DOHH2 (cell line): ENCODE data around the gene MEOX1.

Source experiments
- H3F3A ChIP-seq: fragments of 200-600 bp; sonication (generic), shearing (Covaris generic); 2 replicates; pipeline ENCODE4 v1.6.0; 2016; ENCODE audit warnings: antibody characterized with exemption, mild to moderate bottlenecking; ENCODE audit not compliant: control insufficient read depth, insufficient read depth
- H3K27ac ChIP-seq: fragments of 200-600 bp; sonication (generic); 2 replicates; pipeline ENCODE4 v1.5.1; 2014; ENCODE audit warnings: low read depth, mild to moderate bottlenecking, low read length, moderate library complexity
- H3K27me3 ChIP-seq: fragments of 200-600 bp; sonication (generic); 2 replicates; pipeline ENCODE4 v1.6.1; 2014; ENCODE audit warnings: mild to moderate bottlenecking, low read length, mixed read lengths; ENCODE audit not compliant: control insufficient read depth
- H3K36me3 ChIP-seq: fragments of 200-600 bp; sonication (generic); 2 replicates; pipeline ENCODE4 v1.6.1; 2014; ENCODE audit warnings: mild to moderate bottlenecking, low read length, moderate library complexity, mixed read lengths; ENCODE audit not compliant: control insufficient read depth
- H3K4me1 ChIP-seq: fragments of 200-600 bp; sonication (generic); 2 replicates; pipeline ENCODE4 v1.6.1; 2014; ENCODE audit warnings: mild to moderate bottlenecking, low read length, mixed read lengths; ENCODE audit not compliant: control insufficient read depth
- H3K4me2 ChIP-seq: fragments of 200-600 bp; sonication (generic); 2 replicates; pipeline ENCODE4 v1.6.0; 2014; ENCODE audit warnings: mild to moderate bottlenecking, low read length, moderate library complexity
- H3K4me3 ChIP-seq: fragments of 200-600 bp; sonication (generic); 2 replicates; pipeline ENCODE4 v1.5.1; 2014; ENCODE audit warnings: mild to moderate bottlenecking, low read length, mixed read lengths
- H3K79me2 ChIP-seq: fragments of 200-600 bp; sonication (generic); 2 replicates; pipeline ENCODE4 v1.6.1; 2014; ENCODE audit warnings: mild to moderate bottlenecking, low read length, mixed read lengths; ENCODE audit not compliant: control insufficient read depth
- H3K9me2 ChIP-seq: fragments of 200-600 bp; sonication (generic); replicated peaks from 2 replicates; pipeline ENCODE4 v1.6.1; 2014; ENCODE audit warnings: mild to moderate bottlenecking, low read length, mixed read lengths; ENCODE audit not compliant: control insufficient read depth
- H3K9me3 ChIP-seq: fragments of 200-600 bp; sonication (generic); 2 replicates; pipeline ENCODE4 v1.6.1; 2014; ENCODE audit warnings: antibody characterized with exemption, low read length, mixed read lengths; ENCODE audit not compliant: control insufficient read depth, insufficient read depth
- H4K20me1 ChIP-seq: fragments of 200-600 bp; sonication (generic); 2 replicates; pipeline ENCODE4 v1.6.0; 2014; ENCODE audit warnings: low read depth, mild to moderate bottlenecking, antibody characterized with exemption, low read length, moderate library complexity; ENCODE audit not compliant: control insufficient read depth, insufficient read depth
- CTCF ChIP-seq: fragments of 200-600 bp; sonication (generic); IDR thresholded peaks from one replicate; pipeline ENCODE4 v1.5.1; 2014; ENCODE audit warnings: antibody characterized with exemption, mild to moderate bottlenecking, low read depth, low read length; ENCODE audit not compliant: poor library complexity, severe bottlenecking
- EZH2phosphoT487 ChIP-seq: fragments of 200-600 bp; sonication (generic); IDR thresholded peaks from 2 replicates; pipeline ENCODE4 v1.6.1; 2017; ENCODE audit warnings: borderline replicate concordance, mild to moderate bottlenecking, antibody characterized with exemption, low read length, moderate library complexity, mixed read lengths

Gene MEOX1

DNA sequence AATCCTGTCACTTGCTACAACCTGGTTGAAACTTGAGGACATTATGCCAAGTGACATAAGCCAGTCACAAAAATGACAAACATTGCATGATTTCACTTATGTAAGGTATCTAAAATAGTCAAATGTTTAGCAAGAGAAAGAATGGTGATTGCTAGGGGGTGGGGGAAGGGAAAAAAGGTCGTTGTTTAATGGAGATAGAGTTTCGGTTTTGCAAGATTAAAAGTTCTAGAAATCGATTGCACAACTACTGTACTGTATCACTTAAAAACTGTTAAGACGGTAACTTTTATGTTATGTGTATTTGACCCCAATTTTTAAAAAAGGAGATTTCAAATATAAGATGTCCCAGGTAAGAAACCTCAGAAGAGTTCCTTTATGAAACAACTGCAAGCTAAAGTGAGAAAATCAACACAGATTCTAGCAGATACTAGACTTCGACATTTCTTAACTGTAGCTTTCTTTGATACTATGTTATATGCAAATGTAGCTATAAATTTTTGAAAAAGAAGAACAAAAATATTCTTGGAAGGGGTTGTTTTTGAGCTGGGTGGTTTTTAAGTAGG is 5.9 kb downstream of the MEOX1 start:
- Histone ChIP-seq H3K27ac (no peak overlapping the region), H3F3A (0 out of 2 replicates have a peak, but pooled peaks cover 3% of the 10 kb centered on the region), H3K79me2 (no peaks in the 10 kb centered on the region), H3K4me3 (no peak overlapping the region), H3K27me3 (peaks cover 8% of the 10 kb centered on the region), H3K36me3 (no peaks in the 10 kb centered on the region), H3K4me2 (peak overlapping the region; percentile 43), H3K9me2 (no peaks in the 10 kb centered on the region), H3K9me3 (no peaks in the 10 kb centered on the region), H4K20me1 (no peaks in the 10 kb centered on the region), H3K4me1 (peaks cover 12% of the 10 kb centered on the region)
- no peak for TF ChIP-seq CTCF
- TF ChIP-seq EZH2phosphoT487, result no peak

DNA sequence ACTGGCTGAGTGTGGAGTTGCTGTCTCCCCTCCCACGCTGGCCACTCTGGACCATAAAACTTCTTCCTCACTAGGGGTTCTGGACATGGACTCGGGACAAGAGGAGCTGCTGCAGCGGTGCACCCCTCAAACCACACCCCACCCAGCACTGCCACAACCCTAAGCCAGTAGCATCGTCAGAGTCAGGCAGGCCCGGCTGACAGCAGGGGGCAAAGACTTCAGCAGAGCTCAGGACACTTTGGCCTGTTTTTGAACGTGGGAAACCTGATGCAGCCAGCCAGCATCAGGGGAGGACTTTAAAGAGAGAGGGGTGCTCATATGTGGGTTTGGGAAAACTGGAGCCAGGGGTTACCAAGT is 9.6 kb downstream of the MEOX1 start:
- Histone ChIP-seq H3K4me1 (peaks cover 12% of the 10 kb centered on the region), H3K27ac (no peak overlapping the region), H3K4me3 (no peak overlapping the region), H3F3A (0 out of 2 replicates have a peak, but pooled peaks cover 3% of the 10 kb centered on the region), H3K9me2 (no peaks in the 10 kb centered on the region), H3K27me3 (peaks cover 6% of the 10 kb centered on the region), H3K4me2 (no peak overlapping the region), H3K79me2 (no peaks in the 10 kb centered on the region), H3K36me3 (no peaks in the 10 kb centered on the region), H4K20me1 (no peaks in the 10 kb centered on the region), H3K9me3 (no peaks in the 10 kb centered on the region)
- TF ChIP-seq CTCF (no peak), EZH2phosphoT487 (no peak)

DNA sequence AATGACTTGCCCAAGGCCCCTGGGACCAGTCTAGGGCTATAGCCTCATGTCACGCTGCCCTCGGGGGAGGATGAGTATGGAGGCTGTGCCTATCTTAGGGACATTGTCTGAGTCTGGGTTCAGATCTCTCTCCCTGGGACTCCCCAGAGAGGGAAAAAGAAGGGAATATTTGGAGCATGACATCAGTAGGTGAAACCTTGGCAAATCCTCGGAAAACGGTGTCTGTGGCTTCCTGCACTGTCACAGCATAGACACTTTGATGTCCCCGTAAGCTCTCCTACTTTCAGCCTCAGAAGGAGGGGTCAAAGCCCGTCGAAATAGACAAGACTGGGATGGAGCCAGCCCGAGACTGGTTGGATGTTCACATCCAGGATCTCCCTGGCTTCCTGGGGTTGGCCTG is 11.3 kb downstream of the MEOX1 start:
- Histone ChIP-seq H3F3A (no peaks in the 10 kb centered on the region), H3K79me2 (no peaks in the 10 kb centered on the region), H3K4me3 (no peak overlapping the region), H3K36me3 (no peaks in the 10 kb centered on the region), H3K27me3 (no peaks in the 10 kb centered on the region), H3K4me1 (no peaks in the 10 kb centered on the region), H4K20me1 (no peaks in the 10 kb centered on the region), H3K27ac (no peak overlapping the region), H3K9me3 (no peaks in the 10 kb centered on the region), H3K4me2 (no peak overlapping the region), H3K9me2 (no peaks in the 10 kb centered on the region)
- no peak for TF ChIP-seq CTCF
- TF ChIP-seq EZH2phosphoT487, result no peak
